Neural crest cell (in vitro differentiated cells): ENCODE results near the gene GLRX. TPM values are rescaled to one million over a fixed set of nuclear protein-coding genes. Genes with fewer than 3 reads are reported as not detected.

Experiments
- DNase-seq: peaks from one replicate; pipeline ENCODE4 v3.0.0; 2021; ENCODE audit warnings: low read depth, mixed read lengths, low spot score
- H3K27ac Mint-ChIP-seq: one replicate; pipeline ENCODE4 v1.8.0; 2021; ENCODE audit warnings: mild to moderate bottlenecking, mixed read lengths; ENCODE audit not compliant: unreplicated experiment
- H3K27me3 Mint-ChIP-seq: 2 replicates; pipeline ENCODE4 v1.8.0; 2021; ENCODE audit warnings: low read depth, mild to moderate bottlenecking, mixed read lengths
- H3K36me3 Mint-ChIP-seq: 2 replicates; pipeline ENCODE4 v1.8.0; 2021; ENCODE audit warnings: low read depth, mild to moderate bottlenecking, mixed read lengths
- H3K4me1 Mint-ChIP-seq: 2 replicates; pipeline ENCODE4 v1.8.0; 2021; ENCODE audit warnings: mixed read lengths
- H3K4me3 Mint-ChIP-seq: one replicate; pipeline ENCODE4 v1.8.0; 2021; ENCODE audit warnings: mild to moderate bottlenecking, mixed read lengths
- H3K9me3 Mint-ChIP-seq: 2 replicates; pipeline ENCODE4 v1.8.0; 2021; ENCODE audit warnings: mixed read lengths
- total RNA-seq: library from RNA; stranded (reverse); gene quantifications from 2 replicates; pipeline ENCODE4 v1.2.1, GENCODE V29; 2021
- TF ChIP-seq, protein P1 (sequence below): fragments of 200-600 bp; sonication (generic); conservative IDR thresholded peaks from 2 replicates; pipeline ENCODE4 v1.5.0; 2021; ENCODE audit warnings: antibody characterized with exemption, mild to moderate bottlenecking

GLRX gene
- total RNA-seq, 1 donor from 2014 or later: 10.3 TPM

DNA sequence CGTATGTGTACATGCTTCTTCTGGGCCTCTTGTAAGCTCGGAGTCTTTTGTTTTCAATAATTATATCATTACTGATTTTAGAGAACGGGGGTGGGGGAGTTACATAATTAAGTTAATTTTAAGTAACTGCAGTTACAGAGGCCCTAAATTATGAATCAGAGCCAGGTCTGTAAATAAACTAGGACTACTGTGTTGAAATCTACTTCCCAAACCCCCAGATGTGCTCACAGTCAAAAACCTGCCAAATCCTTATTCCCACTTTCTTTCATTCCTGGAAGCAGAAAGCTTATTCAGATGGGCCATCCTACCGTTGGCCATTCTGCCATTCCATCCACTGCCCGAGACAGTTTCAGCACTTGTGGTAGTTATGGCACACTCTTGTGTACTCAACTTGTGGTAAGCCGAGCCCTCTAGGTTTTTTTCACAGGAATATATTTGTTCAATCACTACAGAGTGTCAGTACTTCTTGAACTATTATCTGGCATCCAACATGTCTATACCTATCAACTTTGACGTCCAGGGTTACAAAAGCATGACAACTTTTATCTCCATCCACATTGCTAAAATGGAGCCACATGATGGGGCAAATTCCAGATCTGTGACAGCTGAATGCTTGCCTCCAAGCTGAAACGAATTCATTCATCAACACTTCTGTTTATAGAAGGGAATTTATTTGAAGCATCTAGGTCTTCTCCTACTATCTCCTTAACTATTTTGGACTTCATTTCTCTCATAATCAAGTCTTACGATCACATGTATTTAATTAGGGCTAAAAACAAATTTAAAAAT is 37.8 kb downstream of the GLRX start:
- Mint-ChIP-seq H3K36me3 (peaks cover 27% of the 10 kb centered on the region), H3K9me3 (no peaks in the 10 kb centered on the region), H3K4me3 (no peak overlapping the region), H3K4me1 (peaks cover 5% of the 10 kb centered on the region), H3K27ac (no peak overlapping the region), H3K27me3 (no peaks in the 10 kb centered on the region)
- TF ChIP-seq, protein P1, sequence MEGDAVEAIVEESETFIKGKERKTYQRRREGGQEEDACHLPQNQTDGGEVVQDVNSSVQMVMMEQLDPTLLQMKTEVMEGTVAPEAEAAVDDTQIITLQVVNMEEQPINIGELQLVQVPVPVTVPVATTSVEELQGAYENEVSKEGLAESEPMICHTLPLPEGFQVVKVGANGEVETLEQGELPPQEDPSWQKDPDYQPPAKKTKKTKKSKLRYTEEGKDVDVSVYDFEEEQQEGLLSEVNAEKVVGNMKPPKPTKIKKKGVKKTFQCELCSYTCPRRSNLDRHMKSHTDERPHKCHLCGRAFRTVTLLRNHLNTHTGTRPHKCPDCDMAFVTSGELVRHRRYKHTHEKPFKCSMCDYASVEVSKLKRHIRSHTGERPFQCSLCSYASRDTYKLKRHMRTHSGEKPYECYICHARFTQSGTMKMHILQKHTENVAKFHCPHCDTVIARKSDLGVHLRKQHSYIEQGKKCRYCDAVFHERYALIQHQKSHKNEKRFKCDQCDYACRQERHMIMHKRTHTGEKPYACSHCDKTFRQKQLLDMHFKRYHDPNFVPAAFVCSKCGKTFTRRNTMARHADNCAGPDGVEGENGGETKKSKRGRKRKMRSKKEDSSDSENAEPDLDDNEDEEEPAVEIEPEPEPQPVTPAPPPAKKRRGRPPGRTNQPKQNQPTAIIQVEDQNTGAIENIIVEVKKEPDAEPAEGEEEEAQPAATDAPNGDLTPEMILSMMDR: no peak
- no peak for DNase-seq

DNA sequence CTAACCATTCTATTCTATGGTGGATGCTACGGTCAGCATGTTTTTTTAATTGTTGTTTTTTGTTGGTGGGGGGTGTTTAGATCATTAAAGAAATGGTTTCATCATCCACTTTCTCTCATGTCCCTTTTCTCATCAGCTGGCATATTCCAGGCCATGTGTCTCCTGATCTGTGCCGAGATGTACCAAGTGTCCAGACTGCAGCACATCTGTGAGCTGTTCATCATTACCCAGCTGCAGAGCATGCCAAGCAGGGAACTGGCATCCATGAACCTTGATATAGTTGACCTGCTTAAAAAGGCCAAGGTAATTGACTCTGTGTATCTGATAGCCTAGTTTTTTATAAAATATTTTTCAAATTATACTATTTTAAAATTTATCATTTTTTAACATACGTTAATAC is 38.9 kb downstream of the GLRX start:
- TF ChIP-seq, protein P1: no peak
- peaks cover 25% of the 10 kb centered on the region for H3K36me3 Mint-ChIP-seq
- no peak overlapping the region for H3K4me3 Mint-ChIP-seq
- peaks cover 5% of the 10 kb centered on the region for H3K4me1 Mint-ChIP-seq
- no peaks in the 10 kb centered on the region for H3K27me3 Mint-ChIP-seq
- H3K27ac Mint-ChIP-seq: no peak overlapping the region
- no peak for DNase-seq
- H3K9me3 Mint-ChIP-seq: no peaks in the 10 kb centered on the region

GRCh38 chr5:95782181-95782580 is 40.3 kb downstream of the GLRX start:
- Mint-ChIP-seq H3K4me1 (peaks cover 5% of the 10 kb centered on the region), H3K36me3 (peaks cover 22% of the 10 kb centered on the region), H3K27me3 (no peaks in the 10 kb centered on the region), H3K27ac (no peak overlapping the region), H3K4me3 (no peak overlapping the region), H3K9me3 (no peaks in the 10 kb centered on the region)
- TF ChIP-seq, protein P1: no peak
- no peak for DNase-seq

DNA sequence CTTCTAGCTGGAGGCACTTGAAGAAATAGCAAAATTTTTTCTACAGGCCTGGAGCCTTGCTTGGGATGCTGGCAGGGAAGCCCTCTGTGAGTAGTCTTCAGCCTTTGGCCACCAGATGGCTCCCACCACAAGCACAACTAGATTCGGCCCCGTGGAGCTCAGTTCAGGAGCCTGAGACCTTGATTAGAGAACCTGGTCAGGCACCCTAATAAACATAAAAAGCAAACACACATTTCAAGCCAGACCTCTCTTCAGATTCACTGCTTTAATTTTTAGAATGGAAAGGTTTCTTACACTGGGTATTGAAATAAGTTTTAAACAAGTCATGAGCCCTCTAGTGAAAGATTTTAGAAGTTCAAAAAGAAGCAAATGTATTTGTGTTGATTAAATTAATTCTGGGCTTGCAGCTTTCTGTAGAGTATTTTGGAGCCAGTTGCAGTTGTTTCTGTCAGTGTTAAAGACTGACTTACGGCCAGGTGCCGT is 41.4 kb downstream of the GLRX start:
- Mint-ChIP-seq H3K27ac (peak overlapping the region; percentile 43), H3K36me3 (peaks cover 22% of the 10 kb centered on the region)
- TF ChIP-seq, protein P1: peak; percentile 90

GRCh38 chr5:95780597-95780996 is 41.9 kb downstream of the GLRX start:
- Mint-ChIP-seq H3K27me3 (no peaks in the 10 kb centered on the region), H3K9me3 (no peaks in the 10 kb centered on the region), H3K4me3 (no peak overlapping the region), H3K4me1 (peaks cover 5% of the 10 kb centered on the region), H3K36me3 (peaks cover 18% of the 10 kb centered on the region), H3K27ac (no peak overlapping the region)
- TF ChIP-seq, protein P1: no peak
- no peak for DNase-seq

More for the DNA sequence above, 41.4 kb downstream of the GLRX start:
- H3K9me3 Mint-ChIP-seq: no peaks in the 10 kb centered on the region
- no peaks in the 10 kb centered on the region for H3K27me3 Mint-ChIP-seq
- peaks cover 5% of the 10 kb centered on the region for H3K4me1 Mint-ChIP-seq
- peak; percentile 51 for DNase-seq
- H3K4me3 Mint-ChIP-seq: no peak overlapping the region
